ENCODE data around the gene ATP2B3. TPM values are rescaled to one million over a fixed set of nuclear protein-coding genes. Genes with fewer than 3 reads are reported as not detected.
A peak's percentile ranks its signal among the peaks of the same experiment; 100 is the strongest.

Gene ATP2B3
- total and polyA plus RNA-seq, 2 experiments from 2014 or later: 0.17 TPM; not detected in 1

DNA sequence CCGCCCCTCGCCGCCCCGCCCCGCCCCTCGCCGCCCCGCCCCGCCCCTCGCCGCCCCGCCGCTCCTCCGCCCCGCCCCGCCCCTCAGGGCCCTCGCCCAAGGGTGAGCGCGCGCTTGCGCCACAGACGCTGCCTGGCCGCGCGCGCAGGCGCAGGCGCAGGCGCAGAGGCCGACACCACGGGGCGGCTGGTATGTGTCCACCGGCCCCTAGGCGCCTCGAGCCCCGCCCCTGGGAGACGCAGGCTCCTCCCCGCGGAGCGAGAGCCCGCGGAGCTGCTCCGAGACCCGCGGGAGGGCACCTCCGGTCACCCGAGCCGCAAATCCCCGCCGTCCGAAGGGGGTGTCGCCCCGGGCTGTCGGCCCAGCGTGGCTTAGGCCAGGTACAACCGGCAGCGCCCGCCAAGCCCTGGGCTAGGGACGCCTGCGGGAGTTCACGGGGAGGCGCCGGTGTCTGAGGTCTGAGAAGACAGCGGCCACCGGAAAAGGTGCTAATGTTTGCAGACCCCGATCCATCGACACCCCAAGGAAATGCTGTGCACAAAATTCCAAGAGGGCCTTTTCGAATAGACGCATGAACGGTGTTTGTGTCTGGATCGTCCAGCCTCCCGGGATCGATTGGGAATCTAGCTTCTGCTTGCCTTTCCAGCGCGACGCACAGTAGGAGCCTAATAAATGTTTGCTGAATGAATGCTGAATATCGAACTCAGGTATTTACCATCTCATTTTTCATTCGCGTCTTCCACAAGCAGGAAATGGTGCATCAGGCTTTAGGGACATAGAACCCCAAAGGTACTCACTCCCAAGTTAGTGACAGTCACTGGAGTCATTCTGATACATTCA is 82.0 kb downstream of the ATP2B3 start:
- H3K4me3 ChIP-seq: peak overlapping the region; percentile 60
- peaks cover 8% of the 10 kb centered on the region for H3K79me2 ChIP-seq (replicated peaks; ENCODE audit: insufficient read depth)
- H4K20me1 ChIP-seq (replicated peaks; ENCODE audit: insufficient read depth): no peaks in the 10 kb centered on the region; the same call in 1 of the 2 replicates
- no peaks in the 10 kb centered on the region for H3K4me1 ChIP-seq (ENCODE audit: insufficient read depth)
- H3K4me3 Mint-ChIP-seq: peak overlapping the region; percentile 69
- H3K36me3 Mint-ChIP-seq (ENCODE audit: low read depth): peaks cover 5% of the 10 kb centered on the region; the same call in 2 of the 3 replicates
- no peaks in the 10 kb centered on the region for H3F3A ChIP-seq (replicated peaks; ENCODE audit: low read depth)
- H3K27me3 Mint-ChIP-seq (ENCODE audit: insufficient read depth, low read depth, poor library complexity): peaks cover 3% of the 10 kb centered on the region
- no peak overlapping the region for H2AFZ ChIP-seq
- H3K27ac Mint-ChIP-seq: no peak overlapping the region
- H3K36me3 ChIP-seq (ENCODE audit: insufficient read depth): no peaks in the 10 kb centered on the region; the same call in 1 of the 2 replicates
- H3K9me3 Mint-ChIP-seq: no peaks in the 10 kb centered on the region
- TF ChIP-seq, protein P1, sequence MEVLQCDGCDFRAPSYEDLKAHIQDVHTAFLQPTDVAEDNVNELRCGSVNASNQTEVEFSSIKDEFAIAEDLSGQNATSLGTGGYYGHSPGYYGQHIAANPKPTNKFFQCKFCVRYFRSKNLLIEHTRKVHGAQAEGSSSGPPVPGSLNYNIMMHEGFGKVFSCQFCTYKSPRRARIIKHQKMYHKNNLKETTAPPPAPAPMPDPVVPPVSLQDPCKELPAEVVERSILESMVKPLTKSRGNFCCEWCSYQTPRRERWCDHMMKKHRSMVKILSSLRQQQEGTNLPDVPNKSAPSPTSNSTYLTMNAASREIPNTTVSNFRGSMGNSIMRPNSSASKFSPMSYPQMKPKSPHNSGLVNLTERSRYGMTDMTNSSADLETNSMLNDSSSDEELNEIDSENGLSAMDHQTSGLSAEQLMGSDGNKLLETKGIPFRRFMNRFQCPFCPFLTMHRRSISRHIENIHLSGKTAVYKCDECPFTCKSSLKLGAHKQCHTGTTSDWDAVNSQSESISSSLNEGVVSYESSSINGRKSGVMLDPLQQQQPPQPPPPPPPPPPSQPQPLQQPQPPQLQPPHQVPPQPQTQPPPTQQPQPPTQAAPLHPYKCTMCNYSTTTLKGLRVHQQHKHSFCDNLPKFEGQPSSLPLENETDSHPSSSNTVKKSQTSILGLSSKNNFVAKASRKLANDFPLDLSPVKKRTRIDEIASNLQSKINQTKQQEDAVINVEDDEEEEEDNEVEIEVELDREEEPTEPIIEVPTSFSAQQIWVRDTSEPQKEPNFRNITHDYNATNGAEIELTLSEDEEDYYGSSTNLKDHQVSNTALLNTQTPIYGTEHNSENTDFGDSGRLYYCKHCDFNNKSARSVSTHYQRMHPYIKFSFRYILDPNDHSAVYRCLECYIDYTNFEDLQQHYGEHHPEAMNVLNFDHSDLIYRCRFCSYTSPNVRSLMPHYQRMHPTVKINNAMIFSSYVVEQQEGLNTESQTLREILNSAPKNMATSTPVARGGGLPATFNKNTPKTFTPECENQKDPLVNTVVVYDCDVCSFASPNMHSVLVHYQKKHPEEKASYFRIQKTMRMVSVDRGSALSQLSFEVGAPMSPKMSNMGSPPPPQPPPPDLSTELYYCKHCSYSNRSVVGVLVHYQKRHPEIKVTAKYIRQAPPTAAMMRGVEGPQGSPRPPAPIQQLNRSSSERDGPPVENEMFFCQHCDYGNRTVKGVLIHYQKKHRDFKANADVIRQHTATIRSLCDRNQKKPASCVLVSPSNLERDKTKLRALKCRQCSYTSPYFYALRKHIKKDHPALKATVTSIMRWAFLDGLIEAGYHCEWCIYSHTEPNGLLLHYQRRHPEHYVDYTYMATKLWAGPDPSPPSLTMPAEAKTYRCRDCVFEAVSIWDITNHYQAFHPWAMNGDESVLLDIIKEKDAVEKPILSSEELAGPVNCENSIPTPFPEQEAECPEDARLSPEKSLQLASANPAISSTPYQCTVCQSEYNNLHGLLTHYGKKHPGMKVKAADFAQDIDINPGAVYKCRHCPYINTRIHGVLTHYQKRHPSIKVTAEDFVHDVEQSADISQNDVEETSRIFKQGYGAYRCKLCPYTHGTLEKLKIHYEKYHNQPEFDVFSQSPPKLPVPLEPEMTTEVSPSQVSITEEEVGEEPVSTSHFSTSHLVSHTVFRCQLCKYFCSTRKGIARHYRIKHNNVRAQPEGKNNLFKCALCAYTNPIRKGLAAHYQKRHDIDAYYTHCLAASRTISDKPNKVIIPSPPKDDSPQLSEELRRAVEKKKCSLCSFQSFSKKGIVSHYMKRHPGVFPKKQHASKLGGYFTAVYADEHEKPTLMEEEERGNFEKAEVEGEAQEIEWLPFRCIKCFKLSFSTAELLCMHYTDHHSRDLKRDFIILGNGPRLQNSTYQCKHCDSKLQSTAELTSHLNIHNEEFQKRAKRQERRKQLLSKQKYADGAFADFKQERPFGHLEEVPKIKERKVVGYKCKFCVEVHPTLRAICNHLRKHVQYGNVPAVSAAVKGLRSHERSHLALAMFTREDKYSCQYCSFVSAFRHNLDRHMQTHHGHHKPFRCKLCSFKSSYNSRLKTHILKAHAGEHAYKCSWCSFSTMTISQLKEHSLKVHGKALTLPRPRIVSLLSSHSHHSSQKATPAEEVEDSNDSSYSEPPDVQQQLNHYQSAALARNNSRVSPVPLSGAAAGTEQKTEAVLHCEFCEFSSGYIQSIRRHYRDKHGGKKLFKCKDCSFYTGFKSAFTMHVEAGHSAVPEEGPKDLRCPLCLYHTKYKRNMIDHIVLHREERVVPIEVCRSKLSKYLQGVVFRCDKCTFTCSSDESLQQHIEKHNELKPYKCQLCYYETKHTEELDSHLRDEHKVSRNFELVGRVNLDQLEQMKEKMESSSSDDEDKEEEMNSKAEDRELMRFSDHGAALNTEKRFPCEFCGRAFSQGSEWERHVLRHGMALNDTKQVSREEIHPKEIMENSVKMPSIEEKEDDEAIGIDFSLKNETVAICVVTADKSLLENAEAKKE (CRISPR knock-in tag; IDR thresholded peaks at IDR 0.05): no peak
- TF ChIP-seq CREB1 (CRISPR knock-in tag; IDR thresholded peaks at IDR 0.05; ENCODE audit: low read depth): no peak
- TF ChIP-seq ETS1 (IDR thresholded peaks at IDR 0.05): no peak
- TF ChIP-seq REST (IDR thresholded peaks at IDR 0.05; ENCODE audit: unreplicated experiment): no peak
- TF ChIP-seq EZH2phosphoT487 (IDR thresholded peaks at IDR 0.05; ENCODE audit: unreplicated experiment): no peak
- no peak for TF ChIP-seq CTCF (conservative IDR thresholded peaks at IDR 0.05; ENCODE audit: low read depth in 2 of 2)
- no peak for TF ChIP-seq ZNF114 (CRISPR knock-in tag; IDR thresholded peaks at IDR 0.05)
- TF ChIP-seq ZNF331 (CRISPR knock-in tag; IDR thresholded peaks at IDR 0.05; ENCODE audit: low read depth): no peak
- TF ChIP-seq POLR2AphosphoS5 (IDR thresholded peaks at IDR 0.05; ENCODE audit: low read depth): no peak
- H3K27me3 ChIP-seq (ENCODE audit: insufficient read depth): 0 out of 2 replicates have a peak, but pooled peaks cover 4% of the 10 kb centered on the region
- peak overlapping the region; percentile 76 for H3K4me2 ChIP-seq
- peaks cover 11% of the 10 kb centered on the region for H3K4me1 Mint-ChIP-seq
- H3K27ac ChIP-seq (ENCODE audit: low read depth): no peak overlapping the region
- peak; percentile 74 for DNase-seq (ENCODE audit: low spot score)
- peak; percentile 79 for ATAC-seq
- H3K9me2 ChIP-seq (ENCODE audit: insufficient read depth): no peaks in the 10 kb centered on the region

Measured in GM23338 (cell line).